HG03432 (cell line): ENCODE results near the gene JUNB.

Source experiments
- ATAC-seq: cut with Tn5 transposase; IDR thresholded peaks from one replicate; pipeline ENCODE4 v1.9.1; 2021; ENCODE audit warnings: mild to moderate bottlenecking, moderate library complexity; ENCODE audit not compliant: unreplicated experiment

JUNB gene

DNA sequence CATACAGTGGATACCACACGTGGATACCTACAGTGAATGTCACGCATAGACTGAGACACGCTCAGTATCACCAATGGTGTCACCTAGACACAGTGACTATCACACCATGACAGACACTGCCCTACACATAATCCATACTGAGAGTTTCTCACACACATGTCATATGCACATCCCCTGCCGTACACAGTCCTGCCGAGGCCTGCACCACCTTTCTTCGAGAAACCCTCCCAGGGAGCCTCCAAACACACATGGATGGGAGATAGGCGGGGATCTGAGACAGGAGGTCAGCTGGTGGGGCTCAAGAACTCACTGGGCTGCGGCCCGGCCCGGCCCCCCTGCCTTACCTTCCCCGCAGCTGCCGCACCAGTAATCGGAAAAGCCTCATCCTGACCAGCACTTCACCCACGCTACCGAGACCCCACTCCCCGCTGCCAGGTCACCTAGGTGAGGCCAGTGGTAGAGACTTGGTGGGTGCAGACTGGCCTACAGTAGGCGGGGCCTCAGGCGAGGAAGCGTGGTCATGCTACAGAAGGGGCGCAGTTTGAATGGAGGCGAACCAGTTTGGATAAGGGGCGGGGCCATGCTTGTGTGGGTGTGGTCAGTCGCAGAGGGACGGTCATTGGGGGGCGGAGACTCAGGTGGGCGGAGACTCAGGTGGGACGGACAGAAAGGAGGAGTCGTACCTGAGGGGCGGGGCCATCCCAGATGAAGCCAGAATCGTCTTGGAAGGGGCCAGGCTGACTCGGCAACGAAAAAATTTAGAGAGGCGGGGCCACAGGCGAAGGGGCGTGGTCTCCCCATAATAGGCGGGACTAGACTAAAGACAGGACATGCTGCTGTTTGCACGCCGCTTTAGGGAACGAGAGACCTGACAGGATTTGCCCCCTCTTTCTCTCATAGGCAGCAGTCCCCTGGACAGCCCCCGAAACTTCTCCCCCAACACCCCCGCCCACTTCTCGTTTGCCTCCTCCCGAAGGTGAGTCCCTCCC lies 49.1 kb downstream of the JUNB start:
- no peak for ATAC-seq

GRCh38 chr19:12841094-12841493 lies 49.8 kb downstream of the JUNB start:
- no peak for ATAC-seq

- no peak for ATAC-seq
Observed at GRCh38 chr19:12842511-12842910, 51.2 kb downstream of the JUNB start.
